SKM-1 treated with dmso at 0.1 percent for 144 hours (cell line): ENCODE data around the gene ATP1A3.
"Not testable (repeated sequence)": the region's sequence is repeated elsewhere in the genome, so short reads cannot be mapped to it uniquely, and the experiment has no call there.

ENCODE experiments used
- DNase-seq: peaks from one replicate; lab custom pipeline; 2025; ENCODE audit not compliant: unreplicated experiment; lab: John Stamatoyannopoulos, UW

The ATP1A3 gene

DNA sequence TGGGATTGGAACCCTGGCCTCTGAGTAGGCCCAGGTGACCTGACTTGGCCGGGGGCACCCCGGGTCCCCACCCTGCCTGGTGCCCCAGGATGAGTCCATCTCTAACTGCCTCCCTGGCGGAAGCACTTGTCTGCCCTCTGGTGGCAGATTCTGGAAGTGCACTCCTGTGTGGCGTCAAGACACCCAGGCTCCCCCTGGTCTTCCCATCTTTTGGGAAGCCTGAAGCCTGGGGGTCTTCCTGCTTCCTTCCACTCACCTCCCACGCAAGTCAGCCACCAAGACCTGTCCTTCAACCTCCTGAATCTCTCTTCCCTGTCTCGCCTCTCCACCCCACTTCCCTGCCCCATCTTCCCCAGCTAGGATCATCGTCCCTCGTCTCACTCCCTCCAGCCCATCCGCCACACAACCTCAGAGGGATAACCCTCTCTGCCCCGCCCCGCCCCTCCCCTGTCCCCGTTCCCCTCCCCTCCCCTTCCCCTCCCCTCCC lies 42.3 kb downstream of the ATP1A3 start:
- no peak for DNase-seq

DNA sequence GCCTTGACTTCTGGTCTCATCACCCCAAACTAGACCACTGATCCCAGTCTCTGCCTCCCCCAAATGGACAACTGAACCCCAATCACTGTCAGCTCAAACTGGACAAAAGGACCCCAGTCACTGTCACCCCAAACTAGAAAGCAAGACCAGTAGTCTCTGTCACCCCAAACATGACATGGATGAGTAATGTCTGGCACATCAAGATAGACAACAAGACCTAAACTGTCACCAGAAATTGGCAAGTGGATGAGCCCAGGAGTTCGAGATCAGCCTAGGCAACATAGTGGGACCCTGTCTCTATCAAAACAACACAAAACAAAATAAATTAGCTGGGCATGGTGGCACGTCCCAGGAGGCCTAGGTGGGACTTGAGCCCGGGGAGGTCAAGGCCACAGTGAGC lies 46.9 kb downstream of the ATP1A3 start:
- DNase-seq = no peak

DNA sequence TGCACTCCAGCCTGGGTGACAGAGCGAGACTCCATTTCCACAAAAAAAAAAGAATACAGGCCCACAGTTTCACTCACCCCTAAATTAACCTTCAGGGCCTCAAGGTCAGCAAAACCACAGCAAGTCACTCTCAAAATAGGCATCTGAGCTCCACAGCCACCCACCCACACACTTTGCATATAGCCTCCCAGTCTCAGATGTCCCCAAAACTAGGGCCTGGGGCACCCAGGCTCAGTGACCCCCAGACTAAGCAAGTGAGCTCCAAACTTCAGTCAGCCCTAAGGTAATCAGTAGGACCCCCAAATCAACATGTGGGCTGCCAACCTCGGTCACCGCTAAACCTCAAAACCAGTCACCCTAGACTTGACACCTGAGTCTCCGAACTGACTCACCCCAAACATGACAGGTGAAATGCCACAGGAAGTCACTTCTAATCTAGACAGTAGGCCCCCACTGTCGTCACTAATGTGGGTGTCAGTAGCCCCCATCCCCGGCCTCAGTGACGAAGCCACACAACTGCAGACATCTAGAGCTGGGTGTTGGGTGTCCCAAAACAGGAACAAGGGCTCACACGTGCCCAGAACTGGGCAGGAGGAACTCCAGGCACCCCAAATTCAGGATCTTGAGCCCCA lies 48.8 kb downstream of the ATP1A3 start:
- no peak for DNase-seq

DNA sequence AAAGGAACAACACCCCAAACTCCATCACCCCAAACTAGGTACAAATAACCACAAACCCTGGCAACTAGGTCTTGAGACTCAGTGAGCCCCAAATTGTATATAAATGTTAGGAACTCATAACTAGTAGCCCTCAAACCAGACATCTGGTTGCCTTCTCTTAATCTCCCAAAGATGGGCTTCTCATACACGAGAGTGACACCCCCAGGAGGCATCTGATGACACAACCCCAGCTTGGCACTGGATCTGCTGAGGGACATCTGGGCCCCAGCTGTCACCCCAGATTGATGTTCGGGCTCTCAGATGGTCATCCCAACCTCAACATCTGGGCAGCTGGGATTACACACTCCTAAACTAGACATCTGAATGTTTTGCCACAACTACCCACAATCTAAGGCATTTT lies 49.7 kb downstream of the ATP1A3 start:
- DNase-seq = no peak

DNA sequence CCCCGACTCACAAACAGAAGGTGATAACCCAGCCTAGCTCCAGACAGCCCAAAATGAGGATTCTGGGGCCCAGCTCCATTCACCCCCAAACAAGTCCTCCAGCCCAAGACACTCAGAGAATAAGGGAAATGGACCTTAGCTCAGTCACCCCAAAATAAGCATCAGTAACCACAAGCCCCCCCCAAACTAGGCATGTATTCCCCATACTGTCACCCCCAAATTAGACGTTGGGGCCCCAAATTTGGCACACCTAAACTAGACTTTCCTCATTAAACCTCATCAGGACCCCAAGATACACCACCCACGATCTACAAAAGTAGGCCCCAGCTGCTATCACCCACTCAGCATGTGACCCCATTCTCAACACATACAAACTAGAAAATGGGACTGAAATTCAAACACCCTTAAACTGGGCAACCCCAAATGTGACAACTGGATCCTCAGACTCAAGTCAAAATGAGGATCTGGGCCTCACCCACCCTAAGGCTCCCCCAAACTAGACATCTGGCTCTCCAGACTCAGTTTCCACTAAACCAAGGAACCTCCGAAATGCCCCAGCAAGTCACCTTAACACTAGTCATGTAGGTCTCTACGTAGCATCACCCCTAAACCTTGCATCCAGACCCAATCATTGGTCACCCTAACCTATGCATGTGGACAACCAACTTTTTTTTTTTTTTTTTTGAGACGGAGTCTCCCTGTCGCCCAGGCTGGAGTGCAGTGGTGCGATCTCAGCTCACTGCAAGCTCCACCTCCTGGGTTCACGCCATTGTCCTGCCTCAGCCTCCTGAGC lies 52.4 kb downstream of the ATP1A3 start:
- no peak for DNase-seq

DNA sequence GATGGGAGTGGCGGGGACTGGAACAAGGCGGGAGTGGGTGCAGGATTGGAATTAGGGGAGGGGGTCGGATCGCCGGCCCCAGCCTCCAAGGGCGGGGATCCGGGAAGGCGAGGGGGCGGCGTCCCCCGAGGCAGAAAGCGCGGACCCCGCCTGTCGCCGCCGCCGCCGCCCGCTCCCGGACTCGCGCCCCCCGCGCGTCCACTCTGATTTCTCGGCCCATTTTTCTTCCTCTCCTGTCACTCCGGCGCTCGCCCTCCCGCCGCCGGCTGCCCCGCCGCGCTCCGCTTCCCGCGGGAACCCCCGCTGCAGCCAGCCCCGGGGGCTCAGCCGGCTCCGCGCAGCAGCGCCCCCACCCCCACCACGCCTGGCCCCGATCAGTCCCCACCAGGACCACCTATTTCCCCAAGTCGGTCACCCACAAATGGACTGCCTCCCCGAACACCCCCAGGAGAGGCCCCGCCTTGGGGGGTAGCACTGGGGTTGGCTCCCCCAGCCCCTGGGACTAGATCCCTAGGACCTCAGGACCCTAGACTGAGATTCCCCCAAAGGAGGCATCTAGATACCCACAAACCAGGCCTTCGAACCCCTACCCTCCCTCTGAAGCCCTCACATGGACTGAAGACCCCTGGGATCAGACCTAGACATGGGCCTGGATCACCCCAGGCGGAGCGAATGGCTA lies 53.2 kb downstream of the ATP1A3 start:
- no peak for DNase-seq

DNA sequence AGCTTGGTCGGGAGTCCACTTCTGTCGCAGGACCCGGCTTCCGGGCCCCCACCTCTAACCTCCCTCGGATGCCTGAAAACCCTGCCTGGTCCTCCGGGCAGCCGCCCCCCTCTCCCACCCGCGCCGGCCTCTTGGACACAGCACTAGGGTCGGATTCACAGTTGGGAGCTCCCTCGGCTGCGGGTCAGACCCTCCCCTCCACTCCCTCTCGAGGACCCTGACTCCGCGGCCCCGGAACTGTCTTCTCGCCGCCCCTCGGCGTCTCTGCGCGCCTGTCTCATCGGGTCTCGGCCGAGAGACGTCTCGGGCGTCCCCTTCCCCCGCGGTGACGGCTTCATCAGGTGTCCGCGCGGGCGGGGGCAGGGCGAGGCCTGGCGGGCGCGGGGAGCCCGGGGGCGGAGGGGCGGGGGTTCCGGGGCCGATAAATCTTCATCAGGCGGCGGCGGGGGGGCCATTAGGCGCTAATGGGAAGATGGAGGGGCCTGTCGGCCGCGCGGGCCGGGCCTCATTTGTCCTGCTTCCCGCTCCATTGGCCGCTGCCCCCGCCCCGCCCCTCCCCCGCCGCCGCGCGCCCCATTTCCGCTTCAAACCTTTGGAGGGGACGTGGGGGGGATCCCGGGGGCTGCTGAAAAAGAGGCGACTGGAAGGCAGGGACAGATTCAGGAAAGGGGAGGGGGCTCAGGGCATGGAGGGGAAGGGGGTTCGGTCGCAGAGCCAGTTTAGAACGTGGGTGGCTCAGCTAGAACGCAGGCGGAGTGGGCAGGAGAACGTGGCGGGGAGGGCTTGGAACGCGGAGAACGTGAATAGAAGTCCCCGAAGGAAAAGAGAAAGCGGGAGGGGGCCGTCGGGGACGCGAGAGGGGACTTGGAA lies 53.9 kb downstream of the ATP1A3 start:
- DNase-seq = no peak

DNA sequence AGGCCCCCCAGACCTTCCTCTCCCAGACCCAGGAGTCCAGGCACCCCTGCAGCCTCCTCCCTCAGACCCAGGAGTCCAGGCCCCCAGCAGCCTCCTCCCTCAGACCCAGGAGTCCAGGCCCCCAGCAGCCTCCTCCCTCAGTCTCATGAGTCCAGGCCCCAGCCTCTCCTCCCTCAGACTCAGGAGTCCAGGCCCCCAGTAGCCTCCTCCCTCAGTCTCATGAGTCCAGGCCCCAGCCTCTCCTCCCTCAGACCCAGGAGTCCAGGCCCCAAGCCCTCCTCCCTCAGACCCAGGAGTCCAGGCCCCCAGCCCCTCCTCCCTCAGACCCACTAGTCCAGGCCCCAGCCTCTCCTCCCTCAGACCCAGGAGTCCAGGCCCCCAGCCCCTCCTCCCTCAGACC lies 54.8 kb downstream of the ATP1A3 start:
- DNase-seq = not testable (repeated sequence)

DNA sequence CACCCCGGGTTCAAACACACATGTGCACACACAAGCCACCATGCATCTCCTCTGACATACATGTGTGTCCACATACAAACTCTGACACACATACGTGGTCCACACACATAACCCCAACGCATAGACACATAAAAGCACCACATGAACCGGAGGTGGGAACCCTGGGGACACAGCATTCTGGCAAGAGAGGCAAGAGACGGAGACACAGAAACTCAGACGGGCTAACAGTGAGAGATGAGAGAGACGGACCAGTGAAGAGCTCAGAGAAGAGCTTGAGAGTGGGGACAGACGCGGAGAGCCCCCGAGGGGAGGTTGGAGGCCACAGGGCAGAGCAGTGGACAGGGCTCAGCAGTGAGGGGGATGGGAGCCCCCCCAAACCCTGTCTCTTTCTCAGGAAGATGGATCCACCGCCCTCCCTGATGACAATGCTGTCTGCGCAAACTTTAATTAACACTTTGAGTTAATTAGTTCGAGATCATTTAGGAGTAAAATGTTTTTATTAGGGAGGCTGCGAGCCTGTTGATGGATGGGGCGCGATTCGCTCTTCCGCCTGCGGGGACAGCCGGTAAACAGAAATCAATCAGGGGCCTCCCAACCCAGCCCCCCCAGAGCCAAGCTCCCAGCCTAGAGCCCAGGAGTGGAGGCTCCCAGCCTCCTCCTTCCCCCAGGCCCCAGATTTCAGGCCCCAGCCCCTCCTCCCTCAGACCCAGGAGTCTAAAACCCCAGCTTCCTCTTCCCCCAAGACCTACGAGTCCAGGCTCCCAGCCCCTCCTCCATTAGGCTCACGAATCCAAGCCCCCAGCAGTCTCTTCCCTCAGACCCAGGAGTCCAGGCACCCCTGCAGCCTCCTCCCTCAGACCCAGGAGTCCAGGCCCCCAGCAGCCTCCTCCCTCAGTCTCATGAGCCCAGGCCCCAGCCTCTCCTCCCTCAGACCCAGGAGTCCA lies 56.2 kb downstream of the ATP1A3 start:
- no peak for DNase-seq

DNA sequence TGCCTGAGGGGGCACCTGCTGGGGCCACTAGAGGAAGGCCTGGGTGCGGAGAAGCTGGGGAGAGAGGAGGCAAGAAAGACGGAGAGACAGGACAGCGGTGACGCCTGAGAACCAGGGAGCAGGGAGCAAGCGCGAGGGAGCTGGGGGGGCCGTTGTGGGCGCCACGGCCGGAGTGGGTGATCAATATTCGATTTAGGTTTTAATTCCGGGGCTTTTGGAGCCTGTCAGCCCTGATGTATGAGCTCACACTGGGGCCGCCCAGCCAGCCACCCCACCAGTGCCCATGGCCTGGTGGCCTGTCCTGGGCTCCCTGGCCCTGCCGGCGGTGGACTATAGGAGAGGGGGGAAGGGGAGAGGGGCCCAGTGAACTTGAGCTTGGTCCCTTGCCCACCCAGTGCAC lies 57.1 kb downstream of the ATP1A3 start:
- no peak for DNase-seq

DNA sequence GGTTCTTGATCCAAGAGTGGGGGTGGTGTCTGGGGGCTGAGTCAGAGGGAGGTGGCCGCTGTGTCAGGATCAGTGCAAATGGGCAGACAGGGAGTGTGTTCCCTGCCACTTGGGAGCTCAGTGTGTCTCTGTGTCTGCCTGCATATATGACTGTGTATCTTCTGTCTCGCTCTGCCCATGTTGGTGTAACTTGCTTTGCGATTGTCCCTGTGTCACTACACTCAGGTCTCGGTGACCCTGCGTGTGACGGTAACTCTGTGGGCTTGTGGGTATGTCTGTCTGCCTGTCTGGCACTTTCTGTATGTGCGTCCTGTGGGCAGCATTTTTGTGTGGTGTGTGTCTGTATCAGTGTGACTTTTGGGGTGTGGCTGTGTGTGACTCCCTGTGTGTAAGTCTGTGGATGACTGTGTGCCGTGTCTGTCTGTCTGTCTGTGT lies 57.6 kb downstream of the ATP1A3 start:
- no peak for DNase-seq

DNA sequence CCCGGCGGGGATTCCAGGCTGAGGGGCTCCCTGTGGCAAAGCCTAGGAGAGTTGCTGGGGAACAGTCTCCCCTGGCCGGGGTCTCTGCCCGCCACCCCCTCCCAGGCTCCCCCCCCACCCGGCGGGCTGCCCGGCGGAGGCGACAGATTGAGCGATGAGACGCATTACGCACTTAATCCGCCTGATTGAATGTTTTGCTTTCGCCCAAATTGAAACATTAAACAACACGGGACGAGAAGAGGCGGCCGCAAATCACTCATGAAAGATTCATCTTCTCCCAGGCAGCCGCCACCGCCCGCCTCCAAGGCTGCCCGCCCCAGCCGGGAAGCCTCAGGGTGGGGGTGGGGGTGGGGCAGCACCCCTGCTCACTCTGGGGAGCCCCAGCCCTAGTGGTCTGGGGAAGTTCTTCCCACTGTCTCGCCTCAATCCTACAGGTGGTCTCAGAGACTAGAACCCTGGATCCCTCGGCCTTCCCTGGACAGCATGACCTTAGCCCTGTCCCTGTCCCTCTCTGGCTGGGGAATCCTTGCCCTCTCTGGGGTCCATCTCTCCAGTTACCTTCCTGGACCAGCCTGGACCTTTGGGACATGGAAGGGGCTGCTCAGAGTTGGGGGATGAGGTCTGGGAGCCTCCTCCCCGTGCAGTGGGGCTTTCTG lies 58.1 kb downstream of the ATP1A3 start:
- no peak for DNase-seq

DNA sequence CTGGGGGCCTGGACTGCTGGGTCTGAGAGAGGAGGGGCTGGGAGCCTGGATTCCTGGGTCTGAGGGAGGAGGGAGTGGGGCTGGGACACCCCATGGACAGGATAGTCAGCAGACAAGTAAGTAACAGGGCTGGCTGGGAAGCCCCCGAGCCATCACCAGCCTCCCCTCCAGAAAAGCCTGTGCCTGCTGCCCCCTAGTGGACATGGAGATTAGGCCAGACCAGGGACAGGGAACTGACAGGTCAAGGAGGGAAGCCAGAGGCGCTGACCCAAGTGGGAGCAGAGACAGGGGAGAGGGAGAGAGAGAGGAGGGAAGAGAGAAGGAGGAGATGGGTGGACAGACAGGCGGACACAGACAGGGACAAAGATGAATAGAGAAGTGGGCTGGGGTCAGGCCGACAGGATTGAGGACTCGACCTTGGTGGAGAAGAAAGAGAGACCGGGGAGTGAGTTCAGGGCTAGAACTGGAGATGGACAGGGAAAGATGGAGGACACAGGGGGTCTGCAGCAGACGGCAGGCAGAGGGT lies 59.1 kb downstream of the ATP1A3 start:
- no peak for DNase-seq

DNA sequence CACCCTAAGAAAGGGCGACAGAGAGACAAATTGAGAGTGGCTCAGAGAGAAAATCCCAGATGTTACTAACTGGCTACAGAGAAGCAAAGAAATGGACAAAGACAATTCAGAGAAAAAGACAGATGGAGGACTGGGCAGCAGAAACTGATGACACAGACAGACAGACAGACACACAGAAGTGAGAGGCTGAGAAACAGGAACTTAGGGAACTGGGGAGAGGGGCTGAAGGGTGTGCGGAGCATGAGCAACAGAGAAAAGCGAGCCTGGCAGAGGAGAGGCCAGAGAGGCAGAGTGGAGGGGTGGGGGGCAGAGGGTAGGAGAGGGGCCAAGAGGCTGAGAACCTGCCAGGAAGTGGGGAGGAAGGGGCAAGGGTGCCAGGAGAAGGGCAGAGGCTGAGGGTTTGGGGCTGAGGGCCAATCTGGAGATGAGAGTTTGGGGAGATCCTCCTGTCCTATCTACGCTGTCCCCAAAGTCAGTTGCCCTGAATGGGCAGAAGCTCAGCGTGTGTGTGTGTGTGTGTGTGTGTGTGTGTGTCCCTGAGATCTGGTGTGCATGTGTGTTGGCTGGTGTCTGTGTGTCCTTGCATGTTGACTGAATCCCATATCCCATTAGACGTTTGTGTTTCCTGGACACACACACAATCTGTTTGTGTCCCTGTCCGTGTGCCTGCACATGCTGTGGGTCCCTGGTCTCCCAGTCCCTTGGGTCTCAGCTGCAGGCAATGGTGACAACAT lies 60.2 kb downstream of the ATP1A3 start:
- DNase-seq = no peak

DNA sequence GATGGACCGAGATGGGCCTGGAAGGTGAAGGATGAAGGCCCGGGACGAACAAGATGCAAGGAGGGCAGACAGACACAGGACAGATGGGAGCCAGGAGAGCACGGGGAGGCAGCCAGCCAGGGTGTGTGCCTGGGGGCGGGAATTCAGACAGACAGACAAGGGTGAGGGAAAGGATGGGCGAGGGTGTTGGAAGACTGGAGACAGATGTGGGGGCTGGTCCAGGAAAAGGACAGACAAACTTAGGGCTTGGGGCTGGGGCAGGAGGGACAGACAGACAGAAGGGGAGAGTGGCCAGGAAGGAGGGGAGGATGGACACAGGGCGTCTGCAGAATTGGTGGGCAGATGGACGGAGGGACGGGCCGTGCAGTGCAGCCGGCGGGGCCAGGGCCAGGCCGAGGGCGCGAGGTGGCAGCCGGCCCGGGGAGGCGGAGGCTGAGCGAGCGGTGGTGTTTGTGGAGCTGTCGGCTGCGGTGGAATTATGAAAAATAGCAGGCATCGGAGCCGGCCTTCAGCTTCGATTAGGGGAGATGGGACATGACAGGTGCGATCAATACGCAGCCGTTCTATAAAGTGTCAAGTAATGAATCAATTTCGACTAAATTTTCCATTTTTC lies 61.2 kb downstream of the ATP1A3 start:
- no peak for DNase-seq

DNA sequence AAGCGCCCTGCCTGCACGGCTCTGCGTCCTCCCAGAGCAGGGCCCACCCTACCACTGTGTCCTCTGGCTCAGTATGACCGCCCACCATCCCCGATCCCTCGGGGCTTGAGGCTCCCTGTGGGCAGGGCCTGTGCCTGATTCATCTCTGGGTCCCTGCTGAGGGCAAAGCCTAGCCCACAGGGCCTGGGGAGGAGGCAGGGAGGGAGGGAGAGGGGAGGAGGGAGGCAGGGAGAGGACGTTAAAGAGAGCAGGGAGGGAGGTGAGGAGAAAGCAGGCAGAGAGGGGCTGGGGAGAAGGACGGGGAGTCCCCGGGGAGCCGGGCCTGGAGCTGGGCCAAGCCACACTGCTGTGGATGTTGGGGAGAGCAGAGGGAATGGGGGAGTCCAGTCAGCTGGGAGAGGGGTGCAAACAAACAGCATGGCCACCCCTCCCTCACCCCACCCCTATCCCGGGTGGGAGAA lies 61.7 kb downstream of the ATP1A3 start:
- DNase-seq = no peak

DNA sequence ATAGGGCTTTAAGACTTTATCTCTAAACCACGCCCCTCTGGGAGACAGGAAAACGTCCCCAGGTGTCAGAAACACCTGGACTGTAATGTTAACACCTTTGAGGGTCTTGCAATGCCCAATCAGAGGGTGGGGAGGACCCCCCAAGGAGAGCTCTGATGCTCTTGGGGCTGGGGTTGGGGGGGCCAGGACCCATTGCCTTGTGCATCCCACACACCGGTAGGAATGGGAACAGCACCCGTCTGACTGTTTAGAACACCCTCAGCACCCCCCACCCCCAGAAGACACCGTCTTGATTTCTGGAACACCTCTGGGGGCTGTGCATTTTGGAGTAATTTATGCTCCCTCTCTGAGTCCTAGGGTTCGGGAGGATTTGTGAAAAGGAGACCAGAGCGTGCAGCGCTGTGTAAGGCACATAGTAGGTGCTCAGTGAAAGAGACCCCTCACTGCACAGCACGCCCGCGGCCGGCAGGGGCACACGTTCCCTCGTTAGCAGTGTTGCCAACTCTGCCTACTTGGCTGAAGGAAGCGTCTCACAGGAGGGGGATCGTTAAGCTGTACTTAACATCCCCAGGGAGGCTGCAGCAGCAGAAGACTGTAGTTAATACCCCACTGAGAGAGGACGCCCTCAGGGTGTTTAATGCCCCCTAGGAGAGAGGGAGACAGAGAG lies 63.0 kb downstream of the ATP1A3 start:
- DNase-seq = no peak
